Measurements from ENCODE around the gene TSPAN1. TPM values are rescaled to one million over a fixed set of nuclear protein-coding genes. Genes with fewer than 3 reads are reported as not detected.

TSPAN1 gene
- total and polyA plus RNA-seq, 2 donors = 1.4 to 6.9 TPM

DNA sequence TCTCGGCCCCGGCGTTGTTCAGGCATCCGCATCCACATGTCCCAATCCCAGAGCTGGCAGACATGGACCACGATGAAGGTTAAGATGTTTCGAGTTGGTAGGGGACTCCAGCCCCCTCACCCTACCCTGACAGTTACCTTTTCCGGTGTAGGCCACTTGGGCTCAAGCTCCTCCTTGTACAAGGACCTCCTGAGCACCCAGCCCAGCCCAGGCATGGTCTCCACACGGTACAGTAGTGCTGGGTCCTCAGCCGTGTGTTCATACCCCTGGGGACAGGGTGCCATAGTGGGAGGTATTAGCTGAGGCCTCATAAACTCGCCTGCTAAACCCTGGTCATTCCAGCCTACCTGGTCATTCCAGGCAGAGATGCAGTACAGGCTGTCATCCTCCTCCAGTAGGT is 17.3 kb downstream of the TSPAN1 start:
- no peak for DNase-seq (ENCODE audit: low read depth in 6 of 9, low spot score in 9 of 9)
- Histone ChIP-seq H3K4me1 (ENCODE audit: control insufficient read depth in 2 of 2, insufficient read depth in 2 of 2, low read length in 2 of 2) (no peaks in the 10 kb centered on the region), H3K36me3 (ENCODE audit: control insufficient read depth in 2 of 2, insufficient read depth in 2 of 2, low read length in 1 of 2) (peaks cover 41 to 50% of the 10 kb centered on the region in 2 donors), H3K9me3 (ENCODE audit: control insufficient read depth in 2 of 2, insufficient read depth in 1 of 2, low read length in 1 of 2) (no peaks in the 10 kb centered on the region), H3K27ac (ENCODE audit: low read depth in 1 of 2, low read length in 1 of 2) (no peak overlapping the region), H3K27me3 (ENCODE audit: control insufficient read depth in 2 of 2, insufficient read depth in 1 of 2, low read length in 1 of 2) (no peaks in the 10 kb centered on the region), H3K4me3 (ENCODE audit: low read length in 2 of 2) (no peak overlapping the region)
- WGBS = over 99% methylated on average over 10 of the region's 10 CpGs

- no peak for DNase-seq (ENCODE audit: low read depth in 6 of 9, low spot score in 9 of 9)
- Histone ChIP-seq H3K4me1 (ENCODE audit: control insufficient read depth in 2 of 2, insufficient read depth in 2 of 2, low read length in 2 of 2) (peaks cover 4 to 9% of the 10 kb centered on the region in 2 donors), H3K36me3 (ENCODE audit: control insufficient read depth in 2 of 2, insufficient read depth in 2 of 2, low read length in 1 of 2) (peaks cover 41 to 42% of the 10 kb centered on the region in 2 donors), H3K4me3 (ENCODE audit: low read length in 2 of 2) (no peak overlapping the region), H3K27me3 (ENCODE audit: control insufficient read depth in 2 of 2, insufficient read depth in 1 of 2, low read length in 1 of 2) (no peaks in the 10 kb centered on the region), H3K9me3 (ENCODE audit: control insufficient read depth in 2 of 2, insufficient read depth in 1 of 2, low read length in 1 of 2) (no peaks in the 10 kb centered on the region), H3K27ac (ENCODE audit: low read depth in 1 of 2, low read length in 1 of 2) (no peak overlapping the region)
- WGBS = 97% methylated on average over 7 of the region's 7 CpGs
Measured at GRCh38 chr1:46193285-46193684, 18.4 kb downstream of the TSPAN1 start.

DNA sequence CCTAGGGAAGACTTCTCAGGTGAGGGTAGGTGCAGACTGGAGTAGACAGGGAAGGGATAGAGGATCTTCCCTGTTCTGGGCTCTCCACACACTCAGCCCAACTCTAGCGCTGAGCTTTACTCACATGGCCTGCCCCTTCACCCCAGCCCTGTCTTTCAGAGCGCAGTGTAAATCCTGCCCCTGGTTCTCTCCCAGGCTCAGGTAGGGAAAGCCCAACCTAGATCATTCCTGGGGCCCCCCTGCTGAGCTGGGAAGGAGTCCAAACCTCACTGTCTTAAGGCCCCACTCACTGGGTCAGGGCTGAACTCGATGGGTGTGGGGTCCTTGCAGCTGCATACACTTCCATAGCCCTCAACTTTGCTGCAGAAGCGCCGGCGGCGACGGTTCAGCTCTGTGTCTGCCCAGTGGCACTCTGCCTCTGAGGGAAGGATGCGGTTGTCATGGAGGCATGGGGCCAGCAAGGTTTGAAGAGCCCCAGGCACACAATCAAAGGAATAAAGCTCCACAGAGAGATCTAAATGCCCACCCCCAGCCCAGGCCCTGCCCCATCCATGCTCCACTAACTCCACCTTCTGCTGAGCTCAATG is 19.2 kb downstream of the TSPAN1 start:
- Histone ChIP-seq H3K4me3 (ENCODE audit: low read length in 2 of 2) (no peak overlapping the region), H3K9me3 (ENCODE audit: control insufficient read depth in 2 of 2, insufficient read depth in 1 of 2, low read length in 1 of 2) (no peaks in the 10 kb centered on the region), H3K36me3 (ENCODE audit: control insufficient read depth in 2 of 2, insufficient read depth in 2 of 2, low read length in 1 of 2) (peaks cover 38 to 42% of the 10 kb centered on the region in 2 donors), H3K27ac (ENCODE audit: low read depth in 1 of 2, low read length in 1 of 2) (no peak overlapping the region), H3K4me1 (ENCODE audit: control insufficient read depth in 2 of 2, insufficient read depth in 2 of 2, low read length in 2 of 2) (peaks cover 4 to 15% of the 10 kb centered on the region in 2 donors), H3K27me3 (ENCODE audit: control insufficient read depth in 2 of 2, insufficient read depth in 1 of 2, low read length in 1 of 2) (no peaks in the 10 kb centered on the region)
- DNase-seq (ENCODE audit: low read depth in 6 of 9, low spot score in 9 of 9) = no peak
- 98% methylated on average over 9 of the region's 9 CpGs for WGBS

- Histone ChIP-seq H3K4me3 (ENCODE audit: low read length in 2 of 2) (no peak overlapping the region), H3K27ac (ENCODE audit: low read depth in 1 of 2, low read length in 1 of 2) (no peak overlapping the region), H3K36me3 (ENCODE audit: control insufficient read depth in 2 of 2, insufficient read depth in 2 of 2, low read length in 1 of 2) (peaks cover 38 to 39% of the 10 kb centered on the region in 2 donors), H3K27me3 (ENCODE audit: control insufficient read depth in 2 of 2, insufficient read depth in 1 of 2, low read length in 1 of 2) (no peaks in the 10 kb centered on the region), H3K4me1 (ENCODE audit: control insufficient read depth in 2 of 2, insufficient read depth in 2 of 2, low read length in 2 of 2) (peaks cover 4 to 15% of the 10 kb centered on the region in 2 donors), H3K9me3 (ENCODE audit: control insufficient read depth in 2 of 2, insufficient read depth in 1 of 2, low read length in 1 of 2) (no peaks in the 10 kb centered on the region)
- 94% methylated on average over 5 of the region's 5 CpGs for WGBS
- no peak for DNase-seq (ENCODE audit: low read depth in 6 of 9, low spot score in 9 of 9)
Measured at GRCh38 chr1:46194641-46195193, 19.8 kb downstream of the TSPAN1 start.

DNA sequence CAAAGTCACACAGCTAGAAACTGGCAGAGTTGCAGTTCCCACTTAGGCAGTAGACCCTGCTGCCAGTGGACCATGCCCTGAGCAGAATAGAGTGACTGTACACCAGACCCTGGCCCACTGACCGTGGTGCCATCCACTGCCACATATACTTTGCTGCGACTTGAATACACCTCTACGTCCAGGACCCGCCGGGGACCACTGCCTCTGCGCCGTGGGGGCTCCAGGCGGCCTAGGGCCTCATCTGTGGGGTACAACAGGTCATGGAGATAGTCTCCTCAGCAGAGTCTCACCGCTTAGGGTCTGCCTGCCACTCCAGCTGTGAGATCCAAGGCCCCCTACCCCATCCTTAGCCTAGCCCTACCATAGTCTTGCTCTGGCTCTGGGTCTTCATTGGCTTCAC is 21.7 kb downstream of the TSPAN1 start:
- 98% methylated on average over 9 of the region's 9 CpGs for WGBS
- Histone ChIP-seq H3K36me3 (ENCODE audit: control insufficient read depth in 2 of 2, insufficient read depth in 2 of 2, low read length in 1 of 2) (peaks cover 29 to 34% of the 10 kb centered on the region in 2 donors), H3K27me3 (ENCODE audit: control insufficient read depth in 2 of 2, insufficient read depth in 1 of 2, low read length in 1 of 2) (no peaks in the 10 kb centered on the region), H3K4me3 (ENCODE audit: low read length in 2 of 2) (no peak overlapping the region), H3K27ac (ENCODE audit: low read depth in 1 of 2, low read length in 1 of 2) (no peak overlapping the region), H3K4me1 (ENCODE audit: control insufficient read depth in 2 of 2, insufficient read depth in 2 of 2, low read length in 2 of 2) (peaks cover 4 to 15% of the 10 kb centered on the region in 2 donors), H3K9me3 (ENCODE audit: control insufficient read depth in 2 of 2, insufficient read depth in 1 of 2, low read length in 1 of 2) (no peaks in the 10 kb centered on the region)
- DNase-seq (ENCODE audit: low read depth in 6 of 9, low spot score in 9 of 9) = no peak

DNA sequence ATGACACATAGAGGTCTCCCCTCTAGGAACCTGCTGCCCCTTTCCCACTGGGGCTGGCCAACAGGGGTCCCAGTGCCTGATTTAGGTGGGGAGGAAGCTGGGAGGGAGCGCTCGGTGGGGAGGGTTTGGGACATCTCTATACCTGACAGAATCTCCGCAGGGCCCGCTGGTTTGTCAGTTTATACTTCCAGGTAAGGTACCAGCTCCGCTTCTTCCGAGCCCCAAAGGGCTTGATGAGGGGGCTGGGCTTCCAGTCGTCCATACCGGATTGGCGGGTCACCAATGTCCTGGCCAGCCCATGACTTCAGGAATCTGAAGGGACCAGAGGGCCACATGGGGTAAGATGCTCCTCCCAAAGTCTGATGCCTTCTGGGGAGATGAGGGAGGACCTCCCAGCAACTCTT is 22.7 kb downstream of the TSPAN1 start:
- Histone ChIP-seq H3K9me3 (ENCODE audit: control insufficient read depth in 2 of 2, insufficient read depth in 1 of 2, low read length in 1 of 2) (no peaks in the 10 kb centered on the region), H3K27ac (ENCODE audit: low read depth in 1 of 2, low read length in 1 of 2) (no peak overlapping the region), H3K4me1 (ENCODE audit: control insufficient read depth in 2 of 2, insufficient read depth in 2 of 2, low read length in 2 of 2) (peaks cover 5 to 16% of the 10 kb centered on the region in 2 donors), H3K36me3 (ENCODE audit: control insufficient read depth in 2 of 2, insufficient read depth in 2 of 2, low read length in 1 of 2) (peaks cover 21 to 26% of the 10 kb centered on the region in 2 donors), H3K4me3 (ENCODE audit: low read length in 2 of 2) (peak overlapping the region; percentile 73 to 82), H3K27me3 (ENCODE audit: control insufficient read depth in 2 of 2, insufficient read depth in 1 of 2, low read length in 1 of 2) (no peaks in the 10 kb centered on the region)
- DNase-seq (ENCODE audit: low read depth in 6 of 9, low spot score in 9 of 9) = no peak
- WGBS = 87% methylated on average over 9 of the region's 9 CpGs

DNA sequence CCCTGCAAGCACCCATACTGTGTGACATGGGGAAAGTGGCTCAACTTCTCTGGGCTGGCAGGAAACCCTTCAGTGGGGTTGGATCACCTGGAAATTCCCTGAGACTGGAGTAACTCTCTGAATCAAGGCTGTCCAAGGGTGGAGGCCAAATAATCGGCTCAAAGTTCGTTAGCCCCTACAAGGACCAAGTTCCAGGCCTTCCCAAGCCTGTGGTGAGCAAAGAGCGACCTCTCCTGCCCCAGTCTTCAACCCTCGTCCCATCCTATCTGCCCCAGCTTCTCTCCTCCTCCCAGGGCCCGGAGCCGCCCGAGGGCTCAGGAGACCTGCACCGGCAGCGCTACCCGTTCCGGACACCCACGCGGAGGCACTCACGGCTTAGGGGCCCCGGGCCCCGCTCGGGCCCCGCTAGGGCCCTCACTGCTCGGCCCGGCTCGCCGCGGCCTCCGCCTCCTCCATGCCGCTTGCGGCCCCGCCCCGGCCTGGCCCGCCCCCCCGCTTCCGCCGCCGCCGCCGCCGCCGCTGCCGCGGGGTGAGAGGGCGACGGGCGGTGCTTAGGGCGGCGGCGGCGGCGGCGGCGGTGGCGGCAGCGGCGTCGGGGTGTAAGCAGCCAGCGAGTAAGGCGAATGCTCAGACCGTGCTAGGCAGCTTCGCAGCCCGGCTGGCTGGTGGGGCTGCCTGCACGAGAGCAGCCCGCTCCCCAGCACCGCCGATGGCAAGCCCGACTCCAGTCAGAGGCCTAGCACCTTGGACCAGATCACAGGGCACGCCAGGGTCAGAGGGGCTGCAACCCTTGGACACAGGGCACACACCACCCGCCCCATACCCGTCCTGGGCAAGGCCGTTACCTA is 23.3 kb downstream of the TSPAN1 start, which contains the start of gene POMGNT1:
Gene POMGNT1, minus strand, starts transcription at position 471 of the 848 bp plus-strand sequence. CDS start 613 bp downstream, outside the sequence.
- H3K27ac ChIP-seq (ENCODE audit: low read depth in 1 of 2, low read length in 1 of 2) = peak within 1 kb of the TSS; percentile 29 to 88
- peaks cover 0 to 3% of the 10 kb centered on the region in 2 donors for H3K27me3 ChIP-seq (ENCODE audit: control insufficient read depth in 2 of 2, insufficient read depth in 1 of 2, low read length in 1 of 2)
- H3K4me3 ChIP-seq (ENCODE audit: low read length in 2 of 2) = peak within 1 kb of the TSS; percentile 73 to 82
- 2% methylated on average over 67 of the region's 67 CpGs for WGBS
- peaks cover 17 to 20% of the 10 kb centered on the region in 2 donors for H3K36me3 ChIP-seq (ENCODE audit: control insufficient read depth in 2 of 2, insufficient read depth in 2 of 2, low read length in 1 of 2)
- DNase-seq (ENCODE audit: low read depth in 6 of 9, low spot score in 9 of 9) = peak in 7 of 9 donors; percentile 25 to 86 (median 43)
- H3K9me3 ChIP-seq (ENCODE audit: control insufficient read depth in 2 of 2, insufficient read depth in 1 of 2, low read length in 1 of 2) = no peaks in the 10 kb centered on the region
- H3K4me1 ChIP-seq (ENCODE audit: control insufficient read depth in 2 of 2, insufficient read depth in 2 of 2, low read length in 2 of 2) = peaks cover 9 to 21% of the 10 kb centered on the region in 2 donors

DNA sequence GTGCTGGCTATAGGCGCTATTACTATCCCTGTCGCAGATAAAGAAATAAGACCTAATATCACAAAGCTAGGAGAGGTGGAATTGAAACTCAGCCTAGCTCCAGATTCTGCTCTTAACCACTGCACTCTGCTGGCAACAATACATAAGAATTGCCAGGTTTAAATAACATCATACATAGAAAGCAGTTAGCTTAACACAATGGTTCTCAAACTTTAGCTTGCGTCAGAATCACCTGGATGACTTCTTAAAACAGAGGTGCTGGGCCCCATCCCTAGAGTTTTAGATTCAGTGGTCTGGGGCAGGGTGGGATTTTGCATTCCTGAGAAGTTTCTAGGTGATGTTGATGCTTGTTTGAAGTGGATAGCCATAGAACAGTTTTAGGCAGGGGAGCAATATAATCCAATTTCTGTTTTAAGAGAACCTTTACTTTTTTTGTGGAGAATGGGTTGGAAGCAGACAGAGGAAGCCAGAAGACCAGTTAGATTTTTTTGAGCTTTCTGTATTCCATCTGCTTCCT is 24.4 kb downstream of the TSPAN1 start:
- 96% methylated on average over 3 of the region's 3 CpGs for WGBS
- no peak for DNase-seq (ENCODE audit: low read depth in 6 of 9, low spot score in 9 of 9)
- H3K9me3 ChIP-seq (ENCODE audit: control insufficient read depth in 2 of 2, insufficient read depth in 1 of 2, low read length in 1 of 2) = no peaks in the 10 kb centered on the region
- peaks cover 7 to 12% of the 10 kb centered on the region in 2 donors for H3K36me3 ChIP-seq (ENCODE audit: control insufficient read depth in 2 of 2, insufficient read depth in 2 of 2, low read length in 1 of 2)
- no peak overlapping the region for H3K4me3 ChIP-seq (ENCODE audit: low read length in 2 of 2)
- H3K4me1 ChIP-seq (ENCODE audit: control insufficient read depth in 2 of 2, insufficient read depth in 2 of 2, low read length in 2 of 2) = peaks cover 12 to 29% of the 10 kb centered on the region in 2 donors
- peak overlapping the region in 1 of 2 donors; percentile 2 for H3K27ac ChIP-seq (ENCODE audit: low read depth in 1 of 2, low read length in 1 of 2)
- H3K27me3 ChIP-seq (ENCODE audit: control insufficient read depth in 2 of 2, insufficient read depth in 1 of 2, low read length in 1 of 2) = peaks cover 0 to 8% of the 10 kb centered on the region in 2 donors

Data from thymus (tissue), 11 donors.